Stomach smooth muscle (tissue), 2 donors: Measurements from ENCODE around the gene MAML3.

Experiments used
- H3K27ac ChIP-seq: one replicate; pipeline ENCODE4 v1.7.0; 2013; ENCODE audit warnings: mild to moderate bottlenecking, low read length, inconsistent platforms
- H3K27me3 ChIP-seq, 2 donors: one replicate each; pipeline ENCODE4 v1.7.0; 2013; ENCODE audit warnings: low read length in 2 of 2; ENCODE audit not compliant: insufficient read depth in 2 of 2, control insufficient read depth in 1 of 2
- H3K36me3 ChIP-seq, 2 donors: one replicate each; pipeline ENCODE4 v1.7.0; 2013; ENCODE audit warnings: low read length in 2 of 2; ENCODE audit not compliant: control insufficient read depth in 2 of 2, insufficient read depth in 2 of 2
- H3K4me1 ChIP-seq: one replicate; pipeline ENCODE4 v1.7.0; 2013; ENCODE audit warnings: low read length; ENCODE audit not compliant: control insufficient read depth, insufficient read depth
- H3K4me3 ChIP-seq, 2 donors: one replicate each; pipeline ENCODE4 v1.7.0; 2013; ENCODE audit warnings: low read length in 2 of 2
- H3K9ac ChIP-seq, 2 donors: one replicate each; pipeline ENCODE4 v1.7.0; 2013; ENCODE audit warnings: low read length in 2 of 2, mild to moderate bottlenecking in 1 of 2
- H3K9me3 ChIP-seq, 2 donors: one replicate each; pipeline ENCODE4 v1.7.0; 2013; ENCODE audit warnings: low read length in 2 of 2; ENCODE audit not compliant: control insufficient read depth in 2 of 2
- donor health status: healthy.
- donor health status: Pancreatic carcinoma.

The MAML3 gene

DNA sequence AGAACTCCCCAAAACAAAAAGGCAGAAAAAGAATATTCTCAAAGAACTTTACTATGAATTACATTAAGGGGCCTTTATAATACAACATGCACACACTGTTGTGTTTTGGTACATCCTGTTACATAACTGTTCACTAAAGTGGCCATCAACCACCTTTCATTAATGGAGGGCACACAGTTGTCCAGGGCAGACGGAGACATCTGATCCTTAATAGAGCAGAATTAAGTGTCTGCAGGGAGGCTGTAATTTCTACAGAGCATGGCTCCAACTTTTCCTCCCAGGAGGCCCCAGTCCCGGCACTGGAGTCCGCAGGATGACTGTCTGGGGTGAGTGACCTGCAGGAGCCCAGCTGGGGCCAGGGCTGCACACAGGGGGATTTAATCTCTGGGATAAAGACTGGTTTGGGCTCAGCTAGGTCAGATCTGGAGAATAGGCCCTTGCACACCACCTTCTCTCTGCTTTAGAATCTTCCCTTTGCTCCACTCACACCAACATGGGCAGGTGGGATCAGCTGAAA lies 233.4 kb downstream of the MAML3 start:
- H3K4me1 ChIP-seq = peaks cover 52% of the 10 kb centered on the region
- no peaks in the 10 kb centered on the region for H3K9me3 ChIP-seq
- peak overlapping the region in 1 of 2 donors; percentile 17 for H3K4me3 ChIP-seq
- H3K27me3 ChIP-seq = no peaks in the 10 kb centered on the region
- peak overlapping the region; percentile 89 for H3K27ac ChIP-seq
- H3K9ac ChIP-seq = no peak overlapping the region
- no peaks in the 10 kb centered on the region for H3K36me3 ChIP-seq

DNA sequence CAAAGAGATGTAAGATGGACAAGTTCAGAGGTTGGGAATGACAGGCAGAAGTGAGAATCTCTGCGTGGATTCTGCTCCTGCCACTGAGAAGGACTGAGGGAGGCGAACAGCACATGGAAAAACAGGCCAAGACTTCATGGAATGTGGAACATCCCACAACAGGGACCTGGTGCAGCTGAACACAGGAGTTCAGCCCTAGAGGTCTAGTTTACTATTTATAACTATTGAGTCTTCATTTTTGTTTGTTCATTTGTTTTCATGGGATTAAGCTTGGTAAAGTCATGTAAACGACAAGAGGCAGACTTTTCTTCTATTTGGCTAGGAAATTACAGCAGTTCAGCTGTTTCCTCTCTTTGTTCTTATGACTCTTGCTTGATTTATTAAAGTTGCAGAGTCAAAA lies 234.5 kb downstream of the MAML3 start:
- Histone ChIP-seq H3K9me3 (no peaks in the 10 kb centered on the region), H3K27me3 (no peaks in the 10 kb centered on the region), H3K4me3 (no peak overlapping the region), H3K36me3 (no peaks in the 10 kb centered on the region), H3K4me1 (peaks cover 56% of the 10 kb centered on the region), H3K9ac (peak overlapping the region in 1 of 2 donors; percentile 37), H3K27ac (peak overlapping the region; percentile 89)

DNA sequence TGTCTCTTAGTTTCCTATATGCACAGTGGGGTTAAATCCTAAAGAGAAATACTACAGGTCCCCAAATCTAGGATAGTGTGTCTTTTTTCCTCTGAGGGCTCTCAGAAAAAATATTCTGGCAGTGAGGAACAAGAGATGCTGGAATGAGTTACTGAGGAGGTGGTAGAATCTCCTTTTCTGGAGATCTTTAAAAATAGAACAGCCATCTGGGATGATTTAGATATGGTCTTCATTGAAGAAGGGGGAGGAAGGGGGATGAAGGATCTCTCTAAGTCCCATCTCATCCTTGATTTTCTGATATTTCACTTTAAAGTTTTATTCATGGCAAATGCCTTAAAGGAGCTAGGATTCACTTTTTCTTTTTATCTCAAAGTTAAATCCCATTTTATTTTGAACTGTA lies 235.0 kb downstream of the MAML3 start:
- Histone ChIP-seq H3K36me3 (no peaks in the 10 kb centered on the region), H3K4me1 (peaks cover 56% of the 10 kb centered on the region), H3K27ac (peak overlapping the region; percentile 89), H3K9me3 (no peaks in the 10 kb centered on the region), H3K9ac (peak overlapping the region; percentile 3 to 55), H3K4me3 (peak overlapping the region in 1 of 2 donors; percentile 1), H3K27me3 (no peaks in the 10 kb centered on the region)

DNA sequence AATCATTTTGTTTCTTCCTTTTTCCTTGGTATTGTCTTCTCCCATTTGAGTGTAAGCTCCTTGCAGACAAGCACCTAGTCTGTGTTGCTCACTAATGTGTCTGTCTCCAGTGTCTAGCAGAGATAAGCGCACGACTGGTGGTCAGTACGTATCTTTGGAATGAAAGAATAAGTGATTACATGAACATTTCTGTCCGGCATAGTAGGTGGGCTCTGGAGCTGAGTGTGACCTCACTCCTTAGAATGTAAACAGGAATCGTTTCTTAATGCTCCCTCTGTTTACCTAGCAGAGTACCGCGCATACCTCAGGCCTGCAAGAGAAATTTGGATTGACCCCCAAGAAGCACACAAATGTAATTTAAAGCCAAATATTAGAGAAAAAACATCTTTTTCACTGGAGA lies 235.4 kb downstream of the MAML3 start:
- Histone ChIP-seq H3K27me3 (no peaks in the 10 kb centered on the region), H3K4me3 (peak overlapping the region in 1 of 2 donors; percentile 5), H3K27ac (peak overlapping the region; percentile 89), H3K4me1 (peaks cover 56% of the 10 kb centered on the region), H3K36me3 (no peaks in the 10 kb centered on the region), H3K9ac (peak overlapping the region; percentile 3 to 55), H3K9me3 (no peaks in the 10 kb centered on the region)

DNA sequence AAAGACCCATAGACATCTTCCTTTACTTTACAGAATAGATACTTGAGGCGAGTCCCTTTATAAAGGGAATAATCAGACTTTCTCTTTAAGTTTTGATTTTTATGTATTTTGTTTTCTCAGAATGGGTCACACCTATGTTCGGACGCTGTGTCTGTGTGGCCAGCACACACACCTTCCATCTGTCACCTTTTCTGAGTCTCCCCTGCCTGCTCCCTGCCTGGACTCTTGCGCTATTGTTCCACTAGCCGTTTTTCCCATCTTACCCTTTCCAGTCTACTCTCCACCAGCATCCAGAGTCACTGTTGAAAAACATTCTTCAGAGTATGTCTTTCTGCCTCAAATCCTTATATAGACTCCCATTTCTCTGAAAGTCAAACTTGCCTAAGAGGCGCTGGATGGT lies 236.1 kb downstream of the MAML3 start:
- Histone ChIP-seq H3K9me3 (no peaks in the 10 kb centered on the region), H3K36me3 (no peaks in the 10 kb centered on the region), H3K9ac (peak overlapping the region in 1 of 2 donors; percentile 3), H3K27ac (peak overlapping the region; percentile 89), H3K27me3 (no peaks in the 10 kb centered on the region), H3K4me1 (peaks cover 54% of the 10 kb centered on the region), H3K4me3 (no peak overlapping the region)

DNA sequence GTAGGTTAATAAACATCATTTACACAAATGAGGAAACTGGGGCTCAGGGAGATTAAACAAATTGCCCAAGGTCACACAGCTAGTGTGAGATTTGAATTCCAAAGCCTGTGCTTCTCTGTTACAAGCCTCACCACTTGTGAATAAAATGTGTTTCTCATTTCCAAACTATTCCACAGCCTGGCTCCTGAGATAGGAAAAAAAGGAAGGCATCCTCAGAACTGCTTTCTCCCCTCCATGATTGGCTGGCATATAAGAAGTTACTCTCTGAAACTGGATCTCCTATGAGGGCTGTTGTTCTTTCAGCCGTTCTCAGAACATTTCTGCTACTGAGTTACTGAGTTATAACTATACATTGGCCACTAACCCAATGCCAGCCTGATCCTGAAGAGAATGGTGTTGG lies 237.9 kb downstream of the MAML3 start:
- no peaks in the 10 kb centered on the region for H3K27me3 ChIP-seq
- peak overlapping the region; percentile 42 for H3K27ac ChIP-seq
- H3K9me3 ChIP-seq = no peaks in the 10 kb centered on the region
- peaks cover 35% of the 10 kb centered on the region for H3K4me1 ChIP-seq
- no peaks in the 10 kb centered on the region for H3K36me3 ChIP-seq
- no peak overlapping the region for H3K9ac ChIP-seq
- no peak overlapping the region for H3K4me3 ChIP-seq

DNA sequence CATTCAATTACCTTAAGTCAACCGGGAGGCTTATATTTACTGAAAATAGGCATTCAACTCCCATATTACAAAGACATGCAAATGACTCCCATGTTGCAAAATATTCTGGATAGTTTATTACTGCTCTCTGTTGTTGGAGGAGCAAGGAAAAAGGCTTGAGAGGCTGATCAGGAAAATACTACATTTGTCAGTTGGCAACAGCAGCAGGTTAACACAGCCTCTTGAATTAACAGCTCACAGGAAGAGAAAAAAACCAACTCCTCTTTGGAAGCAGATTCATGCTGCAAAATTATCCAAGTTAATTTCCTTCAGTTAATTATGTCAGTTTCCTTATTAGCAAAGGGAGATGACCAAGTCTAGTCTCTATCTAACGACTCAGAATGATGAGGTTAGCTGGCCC lies 238.9 kb downstream of the MAML3 start:
- no peak overlapping the region for H3K9ac ChIP-seq
- no peaks in the 10 kb centered on the region for H3K36me3 ChIP-seq
- no peaks in the 10 kb centered on the region for H3K27me3 ChIP-seq
- no peaks in the 10 kb centered on the region for H3K9me3 ChIP-seq
- no peak overlapping the region for H3K27ac ChIP-seq
- no peak overlapping the region for H3K4me3 ChIP-seq
- peaks cover 26% of the 10 kb centered on the region for H3K4me1 ChIP-seq

DNA sequence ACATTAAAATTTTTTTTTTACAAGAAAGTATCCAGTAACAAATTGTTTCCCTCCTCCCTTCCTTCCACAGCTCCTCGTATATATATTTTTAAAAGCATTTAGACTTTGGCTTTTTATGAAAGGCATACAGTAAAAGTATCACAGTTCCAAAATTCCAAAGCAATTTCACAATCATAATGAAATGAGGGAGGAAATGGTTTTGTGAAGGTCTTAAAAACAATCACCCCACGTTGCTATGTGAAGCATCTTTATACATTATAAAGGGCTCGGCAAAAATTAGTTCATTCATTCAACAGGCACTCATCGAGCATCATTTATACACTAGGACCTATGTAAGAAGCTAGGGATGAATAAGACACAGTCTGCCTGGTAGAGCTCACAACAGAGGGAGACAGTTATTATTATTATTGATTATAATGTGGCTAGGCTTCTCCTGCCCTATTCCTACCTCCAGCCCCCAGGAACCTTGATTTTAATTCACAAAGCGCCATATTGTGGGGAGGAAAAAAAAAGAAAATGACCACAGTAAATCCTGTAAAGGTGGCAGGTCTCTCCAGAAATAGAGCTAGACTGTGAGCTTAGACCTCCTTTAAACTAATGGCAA lies 239.9 kb downstream of the MAML3 start:
- Histone ChIP-seq H3K4me1 (peaks cover 19% of the 10 kb centered on the region), H3K4me3 (no peak overlapping the region)

DNA sequence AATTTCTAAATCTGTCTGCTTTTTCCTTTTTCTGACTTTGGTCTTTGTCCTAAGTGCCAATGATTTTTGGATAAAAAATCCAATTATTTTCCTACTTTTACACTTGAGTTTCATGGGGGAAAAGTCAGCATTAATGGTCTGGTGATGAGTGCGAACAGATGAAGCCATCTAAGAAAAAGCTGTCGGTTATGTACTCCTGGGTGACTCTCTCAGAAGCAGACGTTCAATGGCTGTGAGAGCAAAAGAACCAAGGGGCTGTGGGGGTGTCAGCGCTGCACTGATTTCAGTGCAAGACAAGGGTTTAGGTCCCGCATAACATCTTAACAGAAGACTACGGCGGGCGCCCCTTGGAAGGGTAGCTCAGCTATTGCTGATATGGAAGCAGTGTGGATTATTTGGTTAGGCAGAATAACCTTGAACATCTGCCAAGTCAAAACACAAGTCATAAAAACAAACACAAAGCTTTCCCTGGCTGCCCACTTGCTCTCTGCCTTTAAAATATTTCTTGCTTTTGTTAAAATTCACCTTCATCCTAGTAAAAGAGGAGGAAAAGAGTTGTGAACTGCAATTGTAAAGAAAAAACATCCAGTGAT lies 240.5 kb downstream of the MAML3 start:
- Histone ChIP-seq H3K4me3 (no peak overlapping the region), H3K9me3 (no peaks in the 10 kb centered on the region), H3K4me1 (peaks cover 15% of the 10 kb centered on the region), H3K36me3 (no peaks in the 10 kb centered on the region), H3K27ac (no peak overlapping the region), H3K27me3 (no peaks in the 10 kb centered on the region), H3K9ac (no peak overlapping the region)

More for the DNA sequence above, 239.9 kb downstream of the MAML3 start:
- Histone ChIP-seq H3K9me3 (no peaks in the 10 kb centered on the region), H3K9ac (no peak overlapping the region), H3K36me3 (no peaks in the 10 kb centered on the region), H3K27me3 (no peaks in the 10 kb centered on the region), H3K27ac (no peak overlapping the region)

DNA sequence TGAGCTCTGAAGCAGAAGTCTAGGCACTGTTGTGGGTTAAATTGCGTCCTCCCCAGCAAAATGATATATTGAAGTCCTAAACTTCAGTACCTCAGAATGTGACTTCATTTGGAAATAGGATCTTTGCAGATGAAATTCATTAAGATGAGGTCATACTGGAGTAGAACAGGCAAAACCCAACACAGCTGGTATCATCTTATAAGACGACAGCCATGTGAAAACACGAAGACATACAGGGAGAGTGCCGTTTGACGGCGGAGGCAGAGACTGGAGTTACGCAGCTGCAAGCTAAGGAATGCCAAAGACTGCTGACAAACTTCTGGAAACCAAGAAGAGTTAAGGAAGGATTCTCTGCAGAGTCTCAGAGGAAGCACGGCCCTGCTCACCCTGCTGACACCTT lies 241.5 kb downstream of the MAML3 start:
- Histone ChIP-seq H3K4me3 (no peak overlapping the region), H3K9ac (no peak overlapping the region), H3K9me3 (no peaks in the 10 kb centered on the region), H3K27ac (no peak overlapping the region), H3K27me3 (no peaks in the 10 kb centered on the region), H3K4me1 (peaks cover 8% of the 10 kb centered on the region), H3K36me3 (no peaks in the 10 kb centered on the region)

DNA sequence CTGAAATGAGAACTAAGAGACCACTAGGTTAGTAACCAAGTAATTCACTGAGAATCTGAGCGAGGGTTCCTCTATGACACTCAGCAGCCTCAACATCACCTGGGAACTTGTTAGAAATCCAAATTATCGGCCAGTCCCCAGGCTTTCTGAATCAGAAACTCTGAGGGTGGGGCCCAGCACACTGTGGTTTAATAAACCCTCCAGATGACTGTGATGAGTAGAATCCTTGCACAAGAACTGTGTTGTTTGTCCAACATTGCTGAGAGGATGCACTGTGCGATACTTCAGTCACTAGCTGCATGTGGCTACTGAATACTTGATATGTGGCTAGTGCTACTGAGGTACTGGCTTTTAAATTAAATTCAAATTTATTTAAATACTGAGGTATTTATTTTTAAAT lies 243.9 kb downstream of the MAML3 start:
- H3K36me3 ChIP-seq = no peaks in the 10 kb centered on the region
- H3K4me3 ChIP-seq = no peak overlapping the region
- H3K27me3 ChIP-seq = no peaks in the 10 kb centered on the region
- H3K9ac ChIP-seq = no peak overlapping the region
- no peaks in the 10 kb centered on the region for H3K9me3 ChIP-seq
- H3K27ac ChIP-seq = no peak overlapping the region
- no peaks in the 10 kb centered on the region for H3K4me1 ChIP-seq
